Hepatocyte (in vitro differentiated cells): ENCODE results near the gene SELENOM.
"Not testable (repeated sequence)": the region's sequence is repeated elsewhere in the genome, so short reads cannot be mapped to it uniquely, and the experiment has no call there.

ENCODE experiments used
- EZH2 ChIP-seq: fragments of 200-600 bp; sonication (generic); IDR thresholded peaks from 2 replicates; pipeline ENCODE4 v1.6.1; 2016; ENCODE audit warnings: antibody characterized with exemption, mild to moderate bottlenecking, borderline replicate concordance
- TF ChIP-seq, protein P1 (sequence below): fragments of 200-600 bp; sonication (generic); IDR thresholded peaks from 2 replicates; pipeline ENCODE4 v1.5.1; 2016; ENCODE audit warnings: antibody characterized with exemption, mild to moderate bottlenecking; ENCODE audit not compliant: poor library complexity

DNA sequence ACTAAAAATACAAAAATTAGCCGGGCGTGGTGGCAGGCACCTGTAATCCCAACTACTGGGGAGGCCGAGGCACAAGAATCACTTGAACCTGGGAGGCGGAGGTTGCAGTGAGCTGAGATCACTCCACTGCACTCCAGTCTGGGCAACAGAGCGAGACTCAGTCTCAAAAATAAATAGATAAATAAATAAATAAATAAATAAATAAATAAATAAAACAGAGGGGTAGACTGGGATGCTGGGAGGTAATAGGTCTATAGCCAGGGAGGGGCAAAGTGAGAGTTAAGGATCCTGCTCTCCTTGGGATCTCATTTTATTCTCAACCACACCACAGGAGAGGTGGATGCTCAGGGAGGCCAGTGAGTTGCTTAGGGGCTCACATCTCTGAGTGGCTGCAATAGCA lies 9.8 kb downstream of the SELENOM start:
- TF ChIP-seq, protein P1, sequence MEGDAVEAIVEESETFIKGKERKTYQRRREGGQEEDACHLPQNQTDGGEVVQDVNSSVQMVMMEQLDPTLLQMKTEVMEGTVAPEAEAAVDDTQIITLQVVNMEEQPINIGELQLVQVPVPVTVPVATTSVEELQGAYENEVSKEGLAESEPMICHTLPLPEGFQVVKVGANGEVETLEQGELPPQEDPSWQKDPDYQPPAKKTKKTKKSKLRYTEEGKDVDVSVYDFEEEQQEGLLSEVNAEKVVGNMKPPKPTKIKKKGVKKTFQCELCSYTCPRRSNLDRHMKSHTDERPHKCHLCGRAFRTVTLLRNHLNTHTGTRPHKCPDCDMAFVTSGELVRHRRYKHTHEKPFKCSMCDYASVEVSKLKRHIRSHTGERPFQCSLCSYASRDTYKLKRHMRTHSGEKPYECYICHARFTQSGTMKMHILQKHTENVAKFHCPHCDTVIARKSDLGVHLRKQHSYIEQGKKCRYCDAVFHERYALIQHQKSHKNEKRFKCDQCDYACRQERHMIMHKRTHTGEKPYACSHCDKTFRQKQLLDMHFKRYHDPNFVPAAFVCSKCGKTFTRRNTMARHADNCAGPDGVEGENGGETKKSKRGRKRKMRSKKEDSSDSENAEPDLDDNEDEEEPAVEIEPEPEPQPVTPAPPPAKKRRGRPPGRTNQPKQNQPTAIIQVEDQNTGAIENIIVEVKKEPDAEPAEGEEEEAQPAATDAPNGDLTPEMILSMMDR: not testable (repeated sequence)
- not testable (repeated sequence) for TF ChIP-seq EZH2
